Fibroblast of lung (primary cell): ENCODE results near the gene ZNF83. TPM values are rescaled to one million over a fixed set of nuclear protein-coding genes. Genes with fewer than 3 reads are reported as not detected.
"Not testable (repeated sequence)": the region's sequence is repeated elsewhere in the genome, so short reads cannot be mapped to it uniquely, and the experiment has no call there.

Source experiments
- DNase-seq, 2 donors: peaks; one replicate each; pipeline versions ENCODE4 v3.0.0 to v3.0.0-alpha.2; 2010; ENCODE audit warnings: low read depth in 2 of 2
- H2AFZ ChIP-seq: 2 replicates; pipeline ENCODE4 v1.5.1; 2012; ENCODE audit warnings: low read length, control low read depth, inconsistent platforms
- H3K27ac ChIP-seq: 2 replicates; pipeline ENCODE4 v1.5.1; 2011; ENCODE audit warnings: low read length, control low read depth; ENCODE audit not compliant: insufficient read depth
- H3K27me3 ChIP-seq: 2 replicates; pipeline ENCODE4 v1.5.1; 2011; ENCODE audit warnings: mild to moderate bottlenecking, low read length; ENCODE audit not compliant: control insufficient read depth, insufficient read depth
- H3K36me3 ChIP-seq: 2 replicates; pipeline ENCODE4 v1.5.1; 2011; ENCODE audit warnings: low read length; ENCODE audit not compliant: control insufficient read depth, insufficient read depth
- H3K4me1 ChIP-seq: 2 replicates; pipeline ENCODE4 v1.5.1; 2011; ENCODE audit warnings: low read length; ENCODE audit not compliant: control insufficient read depth, insufficient read depth; ENCODE audit errors: extremely low read depth
- H3K4me2 ChIP-seq: 2 replicates; pipeline ENCODE4 v1.5.1; 2011; ENCODE audit warnings: low read length, control low read depth; ENCODE audit not compliant: insufficient read depth; ENCODE audit errors: extremely low read depth
- H3K4me3 ChIP-seq, 4 experiments: fragments of 200-600 bp in 1 of 4; sonication (generic) in 1 of 4; replicated peaks in 1 of 4; 2 replicates each; pipeline ENCODE4 v1.5.1; 2011 to 2016; ENCODE audit warnings: low read length in 4 of 4, low read depth in 3 of 4, mild to moderate bottlenecking in 3 of 4, control low read depth in 2 of 4, inconsistent platforms in 1 of 4, mixed read lengths in 1 of 4; ENCODE audit not compliant: insufficient read depth in 1 of 4; ENCODE audit errors: control extremely low read depth in 1 of 4
- H3K79me2 ChIP-seq: 2 replicates; pipeline ENCODE4 v1.5.1; 2012; ENCODE audit warnings: mild to moderate bottlenecking, low read length, inconsistent platforms; ENCODE audit not compliant: control insufficient read depth, insufficient read depth
- H3K9ac ChIP-seq: 2 replicates; pipeline ENCODE4 v1.5.1; 2011; ENCODE audit warnings: mild to moderate bottlenecking, low read length, control low read depth; ENCODE audit not compliant: insufficient read depth
- H3K9me3 ChIP-seq: 2 replicates; pipeline ENCODE4 v1.5.1; 2012; ENCODE audit warnings: low read depth, low read length; ENCODE audit not compliant: control insufficient read depth, insufficient read depth
- H4K20me1 ChIP-seq: 2 replicates; pipeline ENCODE4 v1.5.1; 2011; ENCODE audit warnings: low read length; ENCODE audit not compliant: control insufficient read depth, insufficient read depth; ENCODE audit errors: extremely low read depth
- EZH2 ChIP-seq: IDR thresholded peaks from 2 replicates; pipeline ENCODE4 v1.5.1; 2012; ENCODE audit warnings: low read length, control low read depth, mild to moderate bottlenecking; ENCODE audit errors: missing control alignments
- polyA plus RNA-seq, 2 donors: library from polyadenylated mRNA; depleted of rRNA in 1 of 2; stranded (reverse) in 1 of 2; unstranded in 1 of 2; fragments of >200 nt; gene quantifications; 2 replicates each; pipeline ENCODE4 v1.2.1, GENCODE V29; 2011 to 2012; ENCODE audit warnings: missing spikeins in 1 of 2
- total RNA-seq: library from RNA; depleted of rRNA; stranded (reverse); fragments of >200 nt; gene quantifications from 2 replicates; pipeline ENCODE4 v1.2.1, GENCODE V29; 2014
- TF ChIP-seq, protein P1 (sequence below), 2 donors: IDR thresholded peaks in 1 of 2; conservative IDR thresholded peaks in 1 of 2; 1 replicate in 1 of 2; 2 replicates in 1 of 2; pipeline ENCODE4 v1.5.1; 2011 to 2012; ENCODE audit warnings: low read length in 2 of 2, control low read depth in 1 of 2, inconsistent platforms in 1 of 2, low read depth in 1 of 2, mild to moderate bottlenecking in 1 of 2

The ZNF83 gene
- total and polyA plus RNA-seq, 2 donors (not counting 1 experiment from before 2014, with no cell fraction given): 27.2 to 60.6 TPM

DNA sequence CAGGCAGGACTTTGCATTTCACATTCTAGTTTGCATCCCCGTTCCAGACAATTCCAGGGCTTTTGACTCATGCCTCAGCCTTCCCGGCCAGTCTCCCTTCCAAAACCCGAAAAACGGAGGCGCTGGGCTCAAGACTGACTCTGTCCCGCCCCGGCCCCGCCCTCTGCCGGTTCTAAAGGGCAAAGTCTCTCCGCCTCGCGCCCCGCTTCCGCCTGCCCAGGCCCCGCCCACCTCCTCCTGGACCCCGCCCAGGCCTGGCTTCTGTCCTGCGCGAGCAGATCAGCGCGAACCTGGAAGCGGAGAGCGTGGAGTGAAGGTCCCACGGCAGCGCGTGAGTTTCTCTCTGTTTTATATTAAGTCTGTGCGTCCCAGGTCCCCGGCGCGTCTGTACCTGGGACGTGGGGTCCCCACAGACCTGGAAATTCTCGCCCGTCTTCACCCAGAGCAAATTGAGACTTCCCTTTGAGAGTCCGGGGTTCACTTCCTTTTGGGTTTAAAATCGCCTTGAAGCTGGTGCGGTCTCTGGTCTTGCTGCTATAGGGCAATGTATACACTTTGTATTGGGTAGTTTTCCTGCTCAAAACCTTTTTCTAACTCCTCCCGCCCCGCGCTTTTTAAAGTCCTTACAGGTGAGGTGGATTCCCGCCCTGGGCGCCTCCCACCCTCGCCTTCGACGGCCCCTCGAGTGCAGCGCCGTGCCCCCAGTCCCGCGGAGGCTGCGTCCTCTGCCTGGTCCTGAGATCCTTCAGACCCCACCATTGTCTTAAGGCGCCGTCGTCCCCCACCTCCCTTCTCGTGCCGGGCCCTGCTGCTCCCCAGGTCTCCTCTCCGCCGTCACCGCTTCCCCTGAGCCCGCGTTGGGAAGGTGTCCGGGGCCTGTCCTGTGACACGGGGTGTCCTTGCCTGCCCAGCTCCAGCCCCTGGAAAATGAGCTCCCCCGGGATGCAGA lies 36.9 kb downstream of the ZNF83 start:
- H3K27ac ChIP-seq: peak overlapping the region; percentile 15
- DNase-seq: peak; percentile 87 to 88
- peak overlapping the region; percentile 50 for H3K9ac ChIP-seq

DNA sequence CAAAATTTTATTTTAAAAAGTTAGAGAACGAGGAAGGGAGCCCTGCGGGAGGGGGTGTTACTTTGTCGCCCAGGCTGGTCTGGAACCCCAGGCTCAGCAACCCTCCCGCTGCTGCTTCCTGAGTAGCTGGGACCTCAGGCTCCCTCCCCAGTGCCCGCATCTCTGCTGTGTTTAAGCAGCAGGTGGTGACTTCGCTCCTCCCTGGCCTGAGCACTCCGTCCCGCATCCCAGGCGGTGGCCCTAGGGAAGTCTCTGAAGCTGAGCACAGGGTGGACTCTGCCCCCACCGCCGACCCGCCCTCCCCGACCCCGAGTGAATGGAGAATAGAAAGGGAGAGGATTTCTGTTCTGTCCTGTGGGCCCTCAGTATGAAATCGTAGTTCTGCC lies 37.5 kb downstream of the ZNF83 start:
- peak overlapping the region; percentile 27 to 72 (median 60) for H3K4me3 ChIP-seq
- no peaks in the 10 kb centered on the region for H4K20me1 ChIP-seq
- TF ChIP-seq, protein P1, sequence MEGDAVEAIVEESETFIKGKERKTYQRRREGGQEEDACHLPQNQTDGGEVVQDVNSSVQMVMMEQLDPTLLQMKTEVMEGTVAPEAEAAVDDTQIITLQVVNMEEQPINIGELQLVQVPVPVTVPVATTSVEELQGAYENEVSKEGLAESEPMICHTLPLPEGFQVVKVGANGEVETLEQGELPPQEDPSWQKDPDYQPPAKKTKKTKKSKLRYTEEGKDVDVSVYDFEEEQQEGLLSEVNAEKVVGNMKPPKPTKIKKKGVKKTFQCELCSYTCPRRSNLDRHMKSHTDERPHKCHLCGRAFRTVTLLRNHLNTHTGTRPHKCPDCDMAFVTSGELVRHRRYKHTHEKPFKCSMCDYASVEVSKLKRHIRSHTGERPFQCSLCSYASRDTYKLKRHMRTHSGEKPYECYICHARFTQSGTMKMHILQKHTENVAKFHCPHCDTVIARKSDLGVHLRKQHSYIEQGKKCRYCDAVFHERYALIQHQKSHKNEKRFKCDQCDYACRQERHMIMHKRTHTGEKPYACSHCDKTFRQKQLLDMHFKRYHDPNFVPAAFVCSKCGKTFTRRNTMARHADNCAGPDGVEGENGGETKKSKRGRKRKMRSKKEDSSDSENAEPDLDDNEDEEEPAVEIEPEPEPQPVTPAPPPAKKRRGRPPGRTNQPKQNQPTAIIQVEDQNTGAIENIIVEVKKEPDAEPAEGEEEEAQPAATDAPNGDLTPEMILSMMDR (conservative IDR thresholded peaks at IDR 0.05 in 1 of 2, IDR thresholded peaks at IDR 0.05 in 1 of 2; ENCODE audit: low read depth in 1 of 2, low read length in 2 of 2): no peak
- no peak for TF ChIP-seq EZH2
- H3K4me1 ChIP-seq: no peaks in the 10 kb centered on the region
- no peak overlapping the region for H3K9ac ChIP-seq
- no peaks in the 10 kb centered on the region for H3K9me3 ChIP-seq
- H3K27ac ChIP-seq: no peak overlapping the region
- peak overlapping the region; percentile 46 for H3K4me2 ChIP-seq
- no peak for DNase-seq
- peak overlapping the region; percentile 57 for H2AFZ ChIP-seq
- no peaks in the 10 kb centered on the region for H3K36me3 ChIP-seq
- H3K79me2 ChIP-seq: no peaks in the 10 kb centered on the region
- H3K27me3 ChIP-seq: no peaks in the 10 kb centered on the region

More for the DNA sequence above, 36.9 kb downstream of the ZNF83 start:
- H3K79me2 ChIP-seq: no peaks in the 10 kb centered on the region
- peak overlapping the region; percentile 76 for H2AFZ ChIP-seq
- TF ChIP-seq EZH2: no peak
- TF ChIP-seq, protein P1 (conservative IDR thresholded peaks at IDR 0.05 in 1 of 2, IDR thresholded peaks at IDR 0.05 in 1 of 2; ENCODE audit: low read depth in 1 of 2, low read length in 2 of 2): peak; percentile 24 to 27
- H3K27me3 ChIP-seq: no peaks in the 10 kb centered on the region
- H3K9me3 ChIP-seq: no peaks in the 10 kb centered on the region
- H3K4me1 ChIP-seq: no peaks in the 10 kb centered on the region
- peak overlapping the region; percentile 77 for H3K4me2 ChIP-seq
- H3K36me3 ChIP-seq: no peaks in the 10 kb centered on the region
- peak overlapping the region; percentile 68 to 80 (median 72) for H3K4me3 ChIP-seq
- H4K20me1 ChIP-seq: no peaks in the 10 kb centered on the region

DNA sequence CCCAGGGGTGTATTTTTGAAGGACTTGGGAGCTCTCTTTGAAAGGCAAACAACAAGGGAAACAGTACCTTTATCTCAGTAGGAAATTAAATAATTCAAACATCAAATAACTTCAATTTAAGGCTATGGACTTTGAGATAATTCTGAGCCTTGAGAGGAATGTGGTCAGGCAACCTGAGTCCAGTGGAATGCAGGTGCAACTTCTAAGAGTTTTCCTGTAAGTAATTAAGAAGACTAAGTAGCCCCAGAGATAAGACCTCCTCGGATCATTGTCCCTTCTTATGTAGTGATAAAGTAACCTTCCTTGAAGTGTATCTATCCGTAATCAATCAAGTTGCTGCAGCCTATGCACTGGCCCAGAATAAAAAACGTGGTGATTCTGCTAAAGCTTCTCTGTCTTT lies 38.9 kb downstream of the ZNF83 start:
- no peaks in the 10 kb centered on the region for H3K79me2 ChIP-seq

DNA sequence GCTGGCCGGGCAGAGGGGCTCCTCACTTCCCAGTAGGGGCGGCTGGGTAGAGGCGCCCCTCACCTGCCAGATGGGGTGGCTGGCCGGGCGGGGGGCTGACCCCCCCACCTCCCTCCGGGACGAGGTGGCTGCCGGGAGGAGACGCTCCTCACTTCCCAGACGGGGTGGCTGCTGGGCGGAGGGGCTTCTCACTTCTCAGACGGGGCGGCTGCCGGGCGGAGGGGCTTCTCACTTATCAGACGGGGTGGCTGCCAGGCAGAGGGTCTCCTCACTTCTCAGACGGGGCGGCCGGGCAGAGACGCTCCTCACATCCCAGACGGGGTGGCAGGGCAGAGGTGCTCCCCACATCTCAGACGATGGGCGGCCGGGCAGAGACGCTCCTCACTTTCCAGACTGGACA lies 44.7 kb downstream of the ZNF83 start:
- H3K4me3 ChIP-seq, H3K4me2 ChIP-seq, H3K79me2 ChIP-seq, H3K9me3 ChIP-seq, H4K20me1 ChIP-seq, H2AFZ ChIP-seq, H3K36me3 ChIP-seq, H3K9ac ChIP-seq, H3K27me3 ChIP-seq, DNase-seq, H3K27ac ChIP-seq, H3K4me1 ChIP-seq: not testable (repeated sequence)

More for the DNA sequence above, 38.9 kb downstream of the ZNF83 start:
- DNase-seq: no peak
- Histone ChIP-seq H3K27me3 (no peaks in the 10 kb centered on the region), H2AFZ (no peak overlapping the region), H3K27ac (no peak overlapping the region), H3K36me3 (no peaks in the 10 kb centered on the region), H3K4me3 (no peak overlapping the region), H3K9ac (no peak overlapping the region), H4K20me1 (no peaks in the 10 kb centered on the region), H3K9me3 (no peaks in the 10 kb centered on the region), H3K4me1 (no peaks in the 10 kb centered on the region), H3K4me2 (no peak overlapping the region)
- TF ChIP-seq, protein P1 (conservative IDR thresholded peaks at IDR 0.05 in 1 of 2, IDR thresholded peaks at IDR 0.05 in 1 of 2; ENCODE audit: low read depth in 1 of 2, low read length in 2 of 2): no peak
- no peak for TF ChIP-seq EZH2
